ENCODE results near the gene GJD4. TPM values are rescaled to one million over a fixed set of nuclear protein-coding genes. Genes with fewer than 3 reads are reported as not detected.

Gene GJD4
- total and polyA plus RNA-seq, 12 donors, result 0.03 TPM; not detected in 11

- intact Hi-C loops (cut with DNase I), result no loop called here
- TF ChIP-seq, protein P1, sequence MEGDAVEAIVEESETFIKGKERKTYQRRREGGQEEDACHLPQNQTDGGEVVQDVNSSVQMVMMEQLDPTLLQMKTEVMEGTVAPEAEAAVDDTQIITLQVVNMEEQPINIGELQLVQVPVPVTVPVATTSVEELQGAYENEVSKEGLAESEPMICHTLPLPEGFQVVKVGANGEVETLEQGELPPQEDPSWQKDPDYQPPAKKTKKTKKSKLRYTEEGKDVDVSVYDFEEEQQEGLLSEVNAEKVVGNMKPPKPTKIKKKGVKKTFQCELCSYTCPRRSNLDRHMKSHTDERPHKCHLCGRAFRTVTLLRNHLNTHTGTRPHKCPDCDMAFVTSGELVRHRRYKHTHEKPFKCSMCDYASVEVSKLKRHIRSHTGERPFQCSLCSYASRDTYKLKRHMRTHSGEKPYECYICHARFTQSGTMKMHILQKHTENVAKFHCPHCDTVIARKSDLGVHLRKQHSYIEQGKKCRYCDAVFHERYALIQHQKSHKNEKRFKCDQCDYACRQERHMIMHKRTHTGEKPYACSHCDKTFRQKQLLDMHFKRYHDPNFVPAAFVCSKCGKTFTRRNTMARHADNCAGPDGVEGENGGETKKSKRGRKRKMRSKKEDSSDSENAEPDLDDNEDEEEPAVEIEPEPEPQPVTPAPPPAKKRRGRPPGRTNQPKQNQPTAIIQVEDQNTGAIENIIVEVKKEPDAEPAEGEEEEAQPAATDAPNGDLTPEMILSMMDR (IDR thresholded peaks at IDR 0.05), result no peak
- Histone ChIP-seq H3K4me3 (no peak overlapping the region), H3K4me1 (no peaks in the 10 kb centered on the region), H3K27ac (no peak overlapping the region), H3K36me3 (no peaks in the 10 kb centered on the region), H3K27me3 (peaks cover 0 to 5% (median 0%) of the 10 kb centered on the region in 7 donors), H3K9me3 (peaks cover 0 to 11% (median 0%) of the 10 kb centered on the region in 11 donors)
- ATAC-seq (no peak), DNase-seq (no peak)
Measured at GRCh38 chr10:35588836-35589235, 16.3 kb upstream of the GJD4 start.

- H3K36me3 ChIP-seq, result no peaks in the 10 kb centered on the region
- no peak overlapping the region for H3K4me3 ChIP-seq
- H3K27ac ChIP-seq, result no peak overlapping the region
- H3K4me1 ChIP-seq, result no peaks in the 10 kb centered on the region
- DNase-seq (no peak), ATAC-seq (no peak)
- no peaks in the 10 kb centered on the region for H3K27me3 ChIP-seq
- 95 to 98% methylated on average over 4 of the region's 4 CpGs for WGBS, 2 donors
- intact Hi-C loops (cut with DNase I), result loop anchor here in 4 of 10 donors (10.0 kb wide), 2 partner anchors 348 to 358 kb away; no protein-coding TSS in a partner anchor
- TF ChIP-seq, protein P1 (IDR thresholded peaks at IDR 0.05), result no peak
- H3K9me3 ChIP-seq, result peaks cover 0 to 11% (median 0%) of the 10 kb centered on the region in 11 donors
Measured at GRCh38 chr10:35592441-35592840, 12.7 kb upstream of the GJD4 start.

GRCh38 chr10:35594115-35595079, 10.7 kb upstream of the GJD4 start:
- 74 to 77% methylated on average over 14 of the region's 14 CpGs for WGBS, 2 donors
- peaks cover 0 to 11% (median 0%) of the 10 kb centered on the region in 11 donors for H3K9me3 ChIP-seq
- no peaks in the 10 kb centered on the region for H3K36me3 ChIP-seq
- no peak overlapping the region for H3K4me3 ChIP-seq
- TF ChIP-seq, protein P1 (IDR thresholded peaks at IDR 0.05), result no peak
- no peak for ATAC-seq
- DNase-seq, result no peak
- H3K27ac ChIP-seq, result no peak overlapping the region
- intact Hi-C loops (cut with DNase I), result loop anchor here in 6 of 10 donors (5.0 to 10.0 kb wide), 4 partner anchors 350 to 360 kb away; no protein-coding TSS in a partner anchor
- H3K27me3 ChIP-seq, result peaks cover 0 to under 1% (median 0%) of the 10 kb centered on the region in 7 donors
- H3K4me1 ChIP-seq, result no peaks in the 10 kb centered on the region

- DNase-seq, result no peak
- 35 to 48% methylated on average over 3 of the region's 3 CpGs for WGBS, 2 donors
- no peaks in the 10 kb centered on the region for H3K4me1 ChIP-seq
- peaks cover 0 to 7% (median 0%) of the 10 kb centered on the region in 7 donors for H3K27me3 ChIP-seq
- ATAC-seq, result no peak
- H3K9me3 ChIP-seq, result peaks cover 0 to 11% (median 0%) of the 10 kb centered on the region in 11 donors
- H3K4me3 ChIP-seq, result no peak overlapping the region
- intact Hi-C loops (cut with DNase I), result loop anchor here in 6 of 10 donors (5.0 to 10.0 kb wide), 4 partner anchors 350 to 360 kb away; no protein-coding TSS in a partner anchor
- H3K27ac ChIP-seq, result no peak overlapping the region
- H3K36me3 ChIP-seq, result no peaks in the 10 kb centered on the region
- TF ChIP-seq, protein P1 (IDR thresholded peaks at IDR 0.05), result no peak
Measured at GRCh38 chr10:35595106-35595505, 10.0 kb upstream of the GJD4 start.
